GM15510 (cell line): ENCODE data around the gene LYRM4.

ENCODE experiments used
- POLR2A ChIP-seq: IDR thresholded peaks from 3 replicates; pipeline ENCODE4 v1.6.1; 2011; ENCODE audit warnings: borderline replicate concordance; ENCODE audit not compliant: insufficient read length; ENCODE audit errors: extremely low read depth

The LYRM4 gene

GRCh38 chr6:5076931-5077330, 183.8 kb downstream of the LYRM4 start:
- TF ChIP-seq POLR2A, result no peak

GRCh38 chr6:5073992-5074391, 186.8 kb downstream of the LYRM4 start:
- TF ChIP-seq POLR2A, result no peak

GRCh38 chr6:5072440-5072839, 188.3 kb downstream of the LYRM4 start:
- TF ChIP-seq POLR2A, result no peak

- no peak for TF ChIP-seq POLR2A
Observed at GRCh38 chr6:5071216-5071615, 189.5 kb downstream of the LYRM4 start.

- TF ChIP-seq POLR2A, result no peak
Observed at GRCh38 chr6:5068153-5068751, 192.5 kb downstream of the LYRM4 start.

- no peak for TF ChIP-seq POLR2A
Observed at GRCh38 chr6:5067305-5067704, 193.4 kb downstream of the LYRM4 start.

- TF ChIP-seq POLR2A, result no peak
Observed at GRCh38 chr6:5066456-5067093, 194.2 kb downstream of the LYRM4 start.

- no peak for TF ChIP-seq POLR2A
Observed at GRCh38 chr6:5063617-5064016, 197.1 kb downstream of the LYRM4 start.

GRCh38 chr6:5061152-5061551, 199.6 kb downstream of the LYRM4 start:
- TF ChIP-seq POLR2A, result no peak

GRCh38 chr6:5059036-5059896, 201.5 kb downstream of the LYRM4 start:
- no peak for TF ChIP-seq POLR2A
